Measurements from ENCODE around the gene EFHD2.
"Not testable (repeated sequence)": the region's sequence is repeated elsewhere in the genome, so short reads cannot be mapped to it uniquely, and the experiment has no call there.

Gene EFHD2

GRCh38 chr1:15432324-15432723 is 22.6 kb downstream of the EFHD2 start:
- no peak overlapping the region for H2BK15ac ChIP-seq (ENCODE audit: low read length)
- peak overlapping the region; percentile 58 for H2AK5ac ChIP-seq (ENCODE audit: low read depth, low read length)
- no peak overlapping the region for H3K27ac ChIP-seq (replicated peaks; ENCODE audit: low read length)
- H3K18ac ChIP-seq (ENCODE audit: low read length) = no peak overlapping the region
- H3K9ac ChIP-seq (ENCODE audit: low read depth, low read length, poor library complexity) = no peak overlapping the region
- H3K9me3 ChIP-seq (replicated peaks in 1 of 2; ENCODE audit: control insufficient read depth in 2 of 2, insufficient read depth in 1 of 2, low read depth in 1 of 2, low read length in 2 of 2) = peaks cover 0 to 3% of the 10 kb centered on the region in 2 donors
- DNase-seq (ENCODE audit: low spot score) = no peak
- H2BK5ac ChIP-seq (ENCODE audit: low read length) = no peak overlapping the region
- H3K4me1 ChIP-seq (ENCODE audit: control insufficient read depth in 2 of 2, insufficient read depth in 1 of 2, low read depth in 1 of 2, low read length in 2 of 2) = peaks cover 0 to under 1% of the 10 kb centered on the region in 2 donors
- H3K14ac ChIP-seq (ENCODE audit: low read length) = no peak overlapping the region
- H4K8ac ChIP-seq (ENCODE audit: low read depth, low read length) = no peak overlapping the region
- no peak overlapping the region for H3K4ac ChIP-seq (ENCODE audit: low read length)
- no peak overlapping the region for H2BK12ac ChIP-seq (ENCODE audit: low read length)
- WGBS, 2 donors (ENCODE audit: extremely low coverage in 2 of 2, insufficient read length in 2 of 2, insufficient replicate concordance in 1 of 2) = no CpG with 5 or more reads among the region's 9 CpGs
- H3K79me1 ChIP-seq (ENCODE audit: low read depth, low read length) = no peaks in the 10 kb centered on the region
- peak overlapping the region; percentile 14 for H3K4me2 ChIP-seq (ENCODE audit: insufficient read depth, low read length, poor library complexity, severe bottlenecking)
- H3K36me3 ChIP-seq (replicated peaks in 1 of 2; ENCODE audit: control insufficient read depth in 2 of 2, insufficient read depth in 2 of 2, low read length in 2 of 2) = no peaks in the 10 kb centered on the region
- no peak overlapping the region for H3K23ac ChIP-seq (ENCODE audit: low read depth, low read length, poor library complexity)
- no peaks in the 10 kb centered on the region for H3K27me3 ChIP-seq (ENCODE audit: control insufficient read depth in 3 of 3, insufficient read depth in 3 of 3, low read depth in 1 of 3, low read length in 3 of 3)
- no peak overlapping the region for H3K4me3 ChIP-seq (ENCODE audit: low read length in 2 of 2)
- H2BK120ac ChIP-seq (ENCODE audit: low read depth, low read length) = no peak overlapping the region
- H4K91ac ChIP-seq (ENCODE audit: low read depth, low read length, poor library complexity) = no peak overlapping the region
- H2AFZ ChIP-seq (ENCODE audit: low read length) = no peak overlapping the region

- Histone ChIP-seq H3K27ac (replicated peaks; ENCODE audit: low read length) (no peak overlapping the region), H3K18ac (ENCODE audit: low read length) (peak overlapping the region; percentile 15), H3K9ac (ENCODE audit: low read depth, low read length, poor library complexity) (no peak overlapping the region), H3K4me3 (ENCODE audit: low read length in 2 of 2) (no peak overlapping the region), H4K91ac (ENCODE audit: low read depth, low read length, poor library complexity) (no peak overlapping the region), H2BK12ac (ENCODE audit: low read length) (no peak overlapping the region), H2BK5ac (ENCODE audit: low read length) (no peak overlapping the region), H3K4ac (ENCODE audit: low read length) (no peak overlapping the region), H3K14ac (ENCODE audit: low read length) (no peak overlapping the region), H2AFZ (ENCODE audit: low read length) (no peak overlapping the region), H3K79me1 (ENCODE audit: low read depth, low read length) (no peaks in the 10 kb centered on the region), H2AK5ac (ENCODE audit: low read depth, low read length) (no peak overlapping the region), H3K23ac (ENCODE audit: low read depth, low read length, poor library complexity) (no peak overlapping the region), H3K27me3 (ENCODE audit: control insufficient read depth in 3 of 3, insufficient read depth in 3 of 3, low read depth in 1 of 3, low read length in 3 of 3) (no peaks in the 10 kb centered on the region), H3K36me3 (replicated peaks in 1 of 2; ENCODE audit: control insufficient read depth in 2 of 2, insufficient read depth in 2 of 2, low read length in 2 of 2) (no peaks in the 10 kb centered on the region), H3K9me3 (replicated peaks in 1 of 2; ENCODE audit: control insufficient read depth in 2 of 2, insufficient read depth in 1 of 2, low read depth in 1 of 2, low read length in 2 of 2) (peaks cover 0 to 3% of the 10 kb centered on the region in 2 donors), H2BK120ac (ENCODE audit: low read depth, low read length) (no peak overlapping the region), H2BK15ac (ENCODE audit: low read length) (no peak overlapping the region), H3K4me1 (ENCODE audit: control insufficient read depth in 2 of 2, insufficient read depth in 1 of 2, low read depth in 1 of 2, low read length in 2 of 2) (no peaks in the 10 kb centered on the region), H3K4me2 (ENCODE audit: insufficient read depth, low read length, poor library complexity, severe bottlenecking) (no peak overlapping the region), H4K8ac (ENCODE audit: low read depth, low read length) (no peak overlapping the region)
- no peak for DNase-seq (ENCODE audit: low spot score)
- WGBS, 2 donors (ENCODE audit: extremely low coverage in 2 of 2, insufficient read length in 2 of 2, insufficient replicate concordance in 1 of 2) = no CpG with 5 or more reads among the region's 9 CpGs
These were observed 23.8 kb downstream of the EFHD2 start for GRCh38 chr1:15433471-15433870.

GRCh38 chr1:15434739-15435138 is 25.1 kb downstream of the EFHD2 start:
- H2BK5ac ChIP-seq (ENCODE audit: low read length); H3K4me1 ChIP-seq (ENCODE audit: control insufficient read depth in 2 of 2, insufficient read depth in 1 of 2, low read depth in 1 of 2, low read length in 2 of 2); H3K4ac ChIP-seq (ENCODE audit: low read length); H3K23ac ChIP-seq (ENCODE audit: low read depth, low read length, poor library complexity); H3K27me3 ChIP-seq (ENCODE audit: control insufficient read depth in 3 of 3, insufficient read depth in 3 of 3, low read depth in 1 of 3, low read length in 3 of 3); H2AFZ ChIP-seq (ENCODE audit: low read length); H3K18ac ChIP-seq (ENCODE audit: low read length); H3K9me3 ChIP-seq (replicated peaks in 1 of 2; ENCODE audit: control insufficient read depth in 2 of 2, insufficient read depth in 1 of 2, low read depth in 1 of 2, low read length in 2 of 2); H3K9ac ChIP-seq (ENCODE audit: low read depth, low read length, poor library complexity); H2BK15ac ChIP-seq (ENCODE audit: low read length); H3K36me3 ChIP-seq (replicated peaks in 1 of 2; ENCODE audit: control insufficient read depth in 2 of 2, insufficient read depth in 2 of 2, low read length in 2 of 2); H3K4me2 ChIP-seq (ENCODE audit: insufficient read depth, low read length, poor library complexity, severe bottlenecking); H2BK120ac ChIP-seq (ENCODE audit: low read depth, low read length); H3K79me1 ChIP-seq (ENCODE audit: low read depth, low read length); H3K4me3 ChIP-seq (ENCODE audit: low read length in 2 of 2); H3K14ac ChIP-seq (ENCODE audit: low read length); H4K8ac ChIP-seq (ENCODE audit: low read depth, low read length); H3K27ac ChIP-seq (replicated peaks; ENCODE audit: low read length); H2AK5ac ChIP-seq (ENCODE audit: low read depth, low read length); DNase-seq (ENCODE audit: low spot score); H4K91ac ChIP-seq (ENCODE audit: low read depth, low read length, poor library complexity); H2BK12ac ChIP-seq (ENCODE audit: low read length): not testable (repeated sequence)
- WGBS, 2 donors (ENCODE audit: extremely low coverage in 2 of 2, insufficient read length in 2 of 2, insufficient replicate concordance in 1 of 2) = no CpG with 5 or more reads among the region's 8 CpGs

- peak overlapping the region in 1 of 2 donors; percentile 47 for H3K4me3 ChIP-seq (ENCODE audit: low read length in 2 of 2)
- no peak overlapping the region for H3K27ac ChIP-seq (replicated peaks; ENCODE audit: low read length)
- no peaks in the 10 kb centered on the region for H3K79me1 ChIP-seq (ENCODE audit: low read depth, low read length)
- no peak overlapping the region for H2BK15ac ChIP-seq (ENCODE audit: low read length)
- peak overlapping the region; percentile 63 for H3K9ac ChIP-seq (ENCODE audit: low read depth, low read length, poor library complexity)
- H2BK120ac ChIP-seq (ENCODE audit: low read depth, low read length) = no peak overlapping the region
- H2AFZ ChIP-seq (ENCODE audit: low read length) = no peak overlapping the region
- no peak for DNase-seq (ENCODE audit: low spot score)
- H2AK5ac ChIP-seq (ENCODE audit: low read depth, low read length) = no peak overlapping the region
- H3K4ac ChIP-seq (ENCODE audit: low read length) = no peak overlapping the region
- H3K36me3 ChIP-seq (replicated peaks in 1 of 2; ENCODE audit: control insufficient read depth in 2 of 2, insufficient read depth in 2 of 2, low read length in 2 of 2) = no peaks in the 10 kb centered on the region
- H3K23ac ChIP-seq (ENCODE audit: low read depth, low read length, poor library complexity) = no peak overlapping the region
- H2BK12ac ChIP-seq (ENCODE audit: low read length) = no peak overlapping the region
- no peaks in the 10 kb centered on the region for H3K4me1 ChIP-seq (ENCODE audit: control insufficient read depth in 2 of 2, insufficient read depth in 1 of 2, low read depth in 1 of 2, low read length in 2 of 2)
- no peak overlapping the region for H3K18ac ChIP-seq (ENCODE audit: low read length)
- WGBS, 2 donors (ENCODE audit: extremely low coverage in 2 of 2, insufficient read length in 2 of 2, insufficient replicate concordance in 1 of 2) = no CpG with 5 or more reads among the region's 17 CpGs
- H3K14ac ChIP-seq (ENCODE audit: low read length) = no peak overlapping the region
- H4K8ac ChIP-seq (ENCODE audit: low read depth, low read length) = peak overlapping the region; percentile 67
- H4K91ac ChIP-seq (ENCODE audit: low read depth, low read length, poor library complexity) = peak overlapping the region; percentile 49
- no peak overlapping the region for H3K4me2 ChIP-seq (ENCODE audit: insufficient read depth, low read length, poor library complexity, severe bottlenecking)
- H3K9me3 ChIP-seq (replicated peaks in 1 of 2; ENCODE audit: control insufficient read depth in 2 of 2, insufficient read depth in 1 of 2, low read depth in 1 of 2, low read length in 2 of 2) = peaks cover 0 to 3% of the 10 kb centered on the region in 2 donors
- H3K27me3 ChIP-seq (ENCODE audit: control insufficient read depth in 3 of 3, insufficient read depth in 3 of 3, low read depth in 1 of 3, low read length in 3 of 3) = no peaks in the 10 kb centered on the region
- H2BK5ac ChIP-seq (ENCODE audit: low read length) = no peak overlapping the region
These were observed 25.8 kb downstream of the EFHD2 start for GRCh38 chr1:15435239-15436077.

Measured in neuronal stem cell (in vitro differentiated cells).